Measurements from ENCODE around the gene CXCL3.

The CXCL3 gene

DNA sequence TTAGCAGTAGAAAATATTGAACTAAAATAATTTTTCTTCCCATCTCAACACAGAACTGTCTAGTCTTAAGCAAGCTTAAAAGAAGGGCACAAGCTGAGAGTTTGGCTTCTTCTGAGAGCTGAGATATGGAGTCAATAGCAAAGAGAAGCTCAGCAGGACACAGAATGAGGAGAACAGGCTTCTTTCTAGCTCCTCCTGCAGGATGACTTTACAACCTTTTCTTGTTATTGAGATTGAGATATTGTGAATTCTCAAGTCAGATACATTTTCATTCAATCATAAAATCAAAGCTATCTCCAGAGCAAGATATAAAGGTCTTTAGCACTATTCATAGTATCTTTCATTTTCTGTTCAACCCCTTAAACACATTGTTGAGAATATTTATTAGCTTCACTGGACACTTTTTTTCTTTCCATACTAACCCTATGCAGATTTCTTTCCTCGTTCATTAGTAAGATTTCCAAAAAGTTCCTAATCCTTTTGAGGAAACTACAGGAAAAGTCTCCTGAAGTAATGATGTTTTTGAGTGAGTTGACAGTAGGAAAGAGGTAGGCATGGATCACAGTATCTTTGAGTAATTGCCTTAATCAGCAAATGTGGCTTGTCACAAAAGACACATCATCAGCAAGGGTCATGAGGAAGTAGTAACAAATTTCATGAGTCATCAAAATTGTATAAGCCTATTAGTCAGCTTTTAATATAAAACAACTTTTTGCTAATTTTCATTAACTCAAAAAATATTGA, 17.8 kb upstream of the CXCL3 start:
- Histone ChIP-seq H3K9ac (no peak overlapping the region), H3K4me2 (ENCODE audit: low read length) (no peak overlapping the region), H3K79me2 (no peaks in the 10 kb centered on the region), H2AFZ (no peak overlapping the region), H3K9me3 (ENCODE audit: control insufficient read depth, low read length) (no peaks in the 10 kb centered on the region), H3K4me3 (ENCODE audit: low read depth, low read length) (no peak overlapping the region), H3K27me3 (ENCODE audit: control insufficient read depth, insufficient read depth, low read length) (no peaks in the 10 kb centered on the region), H3K36me3 (ENCODE audit: control insufficient read depth, insufficient read depth, low read length) (no peaks in the 10 kb centered on the region), H3K4me1 (no peaks in the 10 kb centered on the region), H3K27ac (no peak overlapping the region)
- no peak for TF ChIP-seq CTCF (IDR thresholded peaks at IDR 0.05)

- Histone ChIP-seq H3K27ac (no peak overlapping the region), H3K4me2 (ENCODE audit: low read length) (no peak overlapping the region), H3K4me3 (ENCODE audit: low read depth, low read length) (no peak overlapping the region), H3K9me3 (ENCODE audit: control insufficient read depth, low read length) (no peaks in the 10 kb centered on the region), H3K4me1 (no peaks in the 10 kb centered on the region), H3K36me3 (ENCODE audit: control insufficient read depth, insufficient read depth, low read length) (no peaks in the 10 kb centered on the region), H3K9ac (no peak overlapping the region), H3K79me2 (no peaks in the 10 kb centered on the region), H3K27me3 (ENCODE audit: control insufficient read depth, insufficient read depth, low read length) (no peaks in the 10 kb centered on the region), H2AFZ (no peak overlapping the region)
- TF ChIP-seq CTCF (IDR thresholded peaks at IDR 0.05), result no peak
Observed at GRCh38 chr4:74055498-74055897, 17.0 kb upstream of the CXCL3 start.

DNA sequence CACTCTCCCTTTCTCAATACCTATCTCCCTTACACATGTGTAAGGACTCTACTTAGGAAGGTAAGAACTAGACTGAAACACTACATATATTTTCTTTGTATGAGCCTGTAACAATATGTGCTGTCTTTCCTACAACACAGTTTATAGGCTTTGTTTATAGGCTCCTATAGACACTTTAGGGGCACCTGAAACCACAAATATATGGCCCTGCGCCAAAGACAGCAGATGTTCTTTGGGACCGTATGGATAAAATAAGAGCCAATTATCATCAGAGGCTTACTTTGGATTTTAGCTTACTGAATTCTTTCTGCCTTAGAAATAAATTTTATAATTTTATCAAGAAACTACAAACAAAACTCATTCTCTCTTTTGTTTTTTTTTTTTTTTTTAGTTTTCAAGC, 16.6 kb upstream of the CXCL3 start:
- H3K4me3 ChIP-seq (ENCODE audit: low read depth, low read length), result no peak overlapping the region
- no peak overlapping the region for H2AFZ ChIP-seq
- H3K4me2 ChIP-seq (ENCODE audit: low read length), result no peak overlapping the region
- H3K27me3 ChIP-seq (ENCODE audit: control insufficient read depth, insufficient read depth, low read length), result no peaks in the 10 kb centered on the region
- H3K9me3 ChIP-seq (ENCODE audit: control insufficient read depth, low read length), result no peaks in the 10 kb centered on the region
- no peak overlapping the region for H3K9ac ChIP-seq
- TF ChIP-seq CTCF (IDR thresholded peaks at IDR 0.05), result no peak
- no peaks in the 10 kb centered on the region for H3K4me1 ChIP-seq
- no peaks in the 10 kb centered on the region for H3K79me2 ChIP-seq
- H3K27ac ChIP-seq, result no peak overlapping the region
- H3K36me3 ChIP-seq (ENCODE audit: control insufficient read depth, insufficient read depth, low read length), result no peaks in the 10 kb centered on the region

DNA sequence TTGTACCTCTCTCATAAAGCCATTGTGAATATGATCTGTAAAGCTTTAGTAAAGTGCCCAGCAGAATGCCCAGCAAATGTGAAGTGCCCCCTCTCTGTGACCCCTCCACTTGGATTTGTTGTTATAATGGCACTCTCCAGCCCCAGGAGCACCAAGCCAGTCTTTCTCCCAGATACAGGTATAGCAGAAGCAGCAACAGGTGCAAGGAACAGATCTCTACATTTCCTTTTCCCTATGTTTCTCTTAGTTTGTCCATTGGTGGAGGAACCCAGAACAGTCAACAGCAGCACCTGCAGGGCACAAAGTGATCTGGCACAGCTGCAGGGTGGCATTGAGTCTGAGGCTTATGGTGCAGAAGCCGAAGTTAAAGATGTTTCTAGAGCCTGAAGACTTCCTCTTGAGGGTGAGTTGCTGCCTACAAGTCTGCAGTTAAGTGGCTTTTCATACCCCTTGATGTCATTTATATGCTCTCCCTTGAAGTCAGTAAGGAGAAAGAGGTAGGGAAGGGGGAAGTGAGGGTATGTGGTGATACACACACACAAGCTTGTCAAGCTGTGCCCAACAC, 16.1 kb upstream of the CXCL3 start:
- Histone ChIP-seq H3K36me3 (ENCODE audit: control insufficient read depth, insufficient read depth, low read length) (no peaks in the 10 kb centered on the region), H3K9me3 (ENCODE audit: control insufficient read depth, low read length) (no peaks in the 10 kb centered on the region), H3K4me2 (ENCODE audit: low read length) (no peak overlapping the region), H3K79me2 (no peaks in the 10 kb centered on the region), H3K4me1 (no peaks in the 10 kb centered on the region), H3K27ac (no peak overlapping the region), H3K9ac (no peak overlapping the region), H3K27me3 (ENCODE audit: control insufficient read depth, insufficient read depth, low read length) (no peaks in the 10 kb centered on the region), H2AFZ (no peak overlapping the region), H3K4me3 (ENCODE audit: low read depth, low read length) (no peak overlapping the region)
- no peak for TF ChIP-seq CTCF (IDR thresholded peaks at IDR 0.05)

GRCh38 chr4:74047152-74047551, 8.7 kb upstream of the CXCL3 start:
- Histone ChIP-seq H2AFZ (no peak overlapping the region), H3K79me2 (no peaks in the 10 kb centered on the region), H3K27ac (no peak overlapping the region), H3K36me3 (ENCODE audit: control insufficient read depth, insufficient read depth, low read length) (no peaks in the 10 kb centered on the region), H3K9me3 (ENCODE audit: control insufficient read depth, low read length) (no peaks in the 10 kb centered on the region), H3K9ac (no peak overlapping the region), H3K27me3 (ENCODE audit: control insufficient read depth, insufficient read depth, low read length) (no peaks in the 10 kb centered on the region), H3K4me1 (no peaks in the 10 kb centered on the region), H3K4me3 (ENCODE audit: low read depth, low read length) (no peak overlapping the region), H3K4me2 (ENCODE audit: low read length) (no peak overlapping the region)
- TF ChIP-seq CTCF (IDR thresholded peaks at IDR 0.05), result no peak
